ENCODE data around the gene SLC35F4.

Gene SLC35F4

GRCh38 chr14:57848353-57848752, 17.5 kb downstream of the SLC35F4 start:
- DNase-seq, result no peak

- DNase-seq, result no peak
Measured at GRCh38 chr14:57847706-57848105, 18.2 kb downstream of the SLC35F4 start.

- DNase-seq, result no peak
Measured at GRCh38 chr14:57847096-57847495, 18.8 kb downstream of the SLC35F4 start.

GRCh38 chr14:57846596-57846995, 19.3 kb downstream of the SLC35F4 start:
- DNase-seq, result no peak

- no peak for DNase-seq
Measured at GRCh38 chr14:57845802-57846531, 19.9 kb downstream of the SLC35F4 start.

- DNase-seq, result no peak
Measured at GRCh38 chr14:57845316-57845715, 20.6 kb downstream of the SLC35F4 start.

GRCh38 chr14:57837267-57837666, 28.6 kb downstream of the SLC35F4 start:
- DNase-seq, result no peak

- DNase-seq, result no peak
Measured at GRCh38 chr14:57835766-57836165, 30.1 kb downstream of the SLC35F4 start.

GRCh38 chr14:57834961-57835360, 30.9 kb downstream of the SLC35F4 start:
- no peak for DNase-seq

GRCh38 chr14:57834001-57834598, 31.8 kb downstream of the SLC35F4 start:
- no peak for DNase-seq

- peak in 1 of 2 experiments; percentile 8 for DNase-seq
Measured at GRCh38 chr14:57833323-57833722, 32.6 kb downstream of the SLC35F4 start.

- DNase-seq, result peak in 1 of 2 experiments; percentile 6
Measured at GRCh38 chr14:57831981-57832380, 33.9 kb downstream of the SLC35F4 start.

- no peak for DNase-seq
Measured at GRCh38 chr14:57828713-57829112, 37.2 kb downstream of the SLC35F4 start.

GRCh38 chr14:57823015-57823660, 42.8 kb downstream of the SLC35F4 start:
- no peak for DNase-seq

- no peak for DNase-seq
Measured at GRCh38 chr14:57822081-57822480, 43.8 kb downstream of the SLC35F4 start.

- DNase-seq, result no peak
Measured at GRCh38 chr14:57820581-57820980, 45.3 kb downstream of the SLC35F4 start.

- no peak for DNase-seq
Measured at GRCh38 chr14:57818511-57818910, 47.4 kb downstream of the SLC35F4 start.

- DNase-seq, result no peak
Measured at GRCh38 chr14:57816568-57817284, 49.2 kb downstream of the SLC35F4 start.

GRCh38 chr14:57814726-57815125, 51.2 kb downstream of the SLC35F4 start:
- DNase-seq, result no peak

GRCh38 chr14:57812741-57813140, 53.2 kb downstream of the SLC35F4 start:
- DNase-seq, result no peak

- no peak for DNase-seq
Measured at GRCh38 chr14:57811998-57812546, 53.8 kb downstream of the SLC35F4 start.

GRCh38 chr14:57809808-57810207, 56.1 kb downstream of the SLC35F4 start:
- DNase-seq, result no peak

GRCh38 chr14:57797160-57797559, 68.7 kb downstream of the SLC35F4 start:
- DNase-seq, result no peak
